Central memory CD8-positive, alpha-beta T cell (primary cell): Measurements from ENCODE around the gene KCNA4.
"Not testable (repeated sequence)": the region's sequence is repeated elsewhere in the genome, so short reads cannot be mapped to it uniquely, and the experiment has no call there.

ENCODE experiments used
- ATAC-seq: fragments of 150-1000 bp; cut with Tn5 transposase; replicated peaks from 2 replicates; pipeline ENCODE4 v1.10.0; 2022; ENCODE audit warnings: mild to moderate bottlenecking, moderate FRiP score, moderate number of reproducible peaks; ENCODE audit not compliant: poor library complexity, severe bottlenecking; ENCODE audit errors: extremely low read depth
- DNase-seq, 2 donors: peaks; one replicate each; pipeline ENCODE4 v3.0.0; 2021; ENCODE audit warnings: low spot score in 2 of 2
- H3K27ac Mint-ChIP-seq: one replicate; pipeline ENCODE4 v1.8.0; 2022; ENCODE audit warnings: low read depth, mild to moderate bottlenecking, moderate library complexity, mixed read lengths
- H3K27me3 Mint-ChIP-seq: one replicate; pipeline ENCODE4 v1.8.0; 2022; ENCODE audit warnings: mixed read lengths
- H3K36me3 Mint-ChIP-seq: one replicate; pipeline ENCODE4 v1.8.0; 2022; ENCODE audit warnings: mild to moderate bottlenecking, moderate library complexity, mixed read lengths; ENCODE audit not compliant: insufficient read depth
- H3K4me1 Mint-ChIP-seq: one replicate; pipeline ENCODE4 v1.8.0; 2022; ENCODE audit warnings: mixed read lengths
- H3K4me3 Mint-ChIP-seq: one replicate; pipeline ENCODE4 v1.8.0; 2022; ENCODE audit warnings: mild to moderate bottlenecking, moderate library complexity, mixed read lengths
- H3K9me3 Mint-ChIP-seq: one replicate; pipeline ENCODE4 v1.8.0; 2022; ENCODE audit warnings: mixed read lengths

Gene KCNA4

GRCh38 chr11:29984544-29984943 is 32.3 kb downstream of the KCNA4 start:
- Mint-ChIP-seq H3K27me3 (no peaks in the 10 kb centered on the region), H3K9me3 (peaks cover 5% of the 10 kb centered on the region), H3K4me1 (no peaks in the 10 kb centered on the region), H3K27ac (no peak overlapping the region), H3K36me3 (no peaks in the 10 kb centered on the region), H3K4me3 (no peak overlapping the region)
- DNase-seq, result no peak
- ATAC-seq, result no peak

DNA sequence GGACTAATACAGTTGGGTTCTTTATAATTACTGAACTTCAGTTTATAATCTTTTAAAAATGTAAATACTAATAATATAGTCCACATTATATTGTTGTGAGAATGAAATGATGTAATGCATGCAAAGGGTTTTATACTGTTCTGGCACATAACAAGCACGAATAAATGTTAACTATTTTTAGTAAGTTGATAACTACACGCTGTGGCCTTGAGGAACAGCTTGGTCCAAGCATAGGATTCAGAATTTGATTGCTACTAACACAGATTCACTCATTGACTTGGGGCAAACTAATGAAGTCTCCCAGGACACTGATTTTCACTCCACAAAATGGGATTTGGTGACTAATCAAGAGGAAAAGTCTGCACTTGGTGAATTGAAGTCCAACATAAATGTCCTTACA is 38.3 kb downstream of the KCNA4 start:
- H3K9me3 Mint-ChIP-seq, result peaks cover 28% of the 10 kb centered on the region

GRCh38 chr11:29975580-29975979 is 41.2 kb downstream of the KCNA4 start:
- not testable (repeated sequence) for H3K4me1 Mint-ChIP-seq, H3K27ac Mint-ChIP-seq, H3K36me3 Mint-ChIP-seq, DNase-seq, ATAC-seq, H3K4me3 Mint-ChIP-seq, H3K27me3 Mint-ChIP-seq
- H3K9me3 Mint-ChIP-seq, result peaks cover 29% of the 10 kb centered on the region

More for the DNA sequence above, 38.3 kb downstream of the KCNA4 start:
- no peaks in the 10 kb centered on the region for H3K36me3 Mint-ChIP-seq
- no peak for DNase-seq
- H3K27ac Mint-ChIP-seq, result no peak overlapping the region
- no peak for ATAC-seq
- no peak overlapping the region for H3K4me3 Mint-ChIP-seq
- H3K27me3 Mint-ChIP-seq, result no peaks in the 10 kb centered on the region
- no peaks in the 10 kb centered on the region for H3K4me1 Mint-ChIP-seq

DNA sequence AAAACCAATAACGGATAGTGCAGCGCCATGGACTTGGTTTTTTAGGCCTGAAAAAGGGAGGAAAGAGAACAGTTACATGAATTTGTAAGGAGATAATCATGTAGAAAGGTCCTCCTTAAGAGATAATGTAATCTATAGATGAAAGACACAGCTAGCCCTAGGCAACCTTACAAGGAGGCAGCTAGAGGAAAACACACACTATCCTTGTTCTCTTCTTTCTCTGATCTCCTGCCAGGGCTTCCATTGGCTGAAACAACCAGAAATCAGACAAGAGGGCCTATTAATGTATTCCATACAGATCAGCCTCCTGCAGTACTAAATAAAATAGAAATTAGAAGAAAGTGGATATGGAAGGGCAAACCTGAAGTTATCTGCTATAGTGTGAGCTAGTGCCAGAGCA is 53.0 kb downstream of the KCNA4 start:
- Mint-ChIP-seq H3K36me3 (no peaks in the 10 kb centered on the region), H3K27me3 (no peaks in the 10 kb centered on the region)

DNA sequence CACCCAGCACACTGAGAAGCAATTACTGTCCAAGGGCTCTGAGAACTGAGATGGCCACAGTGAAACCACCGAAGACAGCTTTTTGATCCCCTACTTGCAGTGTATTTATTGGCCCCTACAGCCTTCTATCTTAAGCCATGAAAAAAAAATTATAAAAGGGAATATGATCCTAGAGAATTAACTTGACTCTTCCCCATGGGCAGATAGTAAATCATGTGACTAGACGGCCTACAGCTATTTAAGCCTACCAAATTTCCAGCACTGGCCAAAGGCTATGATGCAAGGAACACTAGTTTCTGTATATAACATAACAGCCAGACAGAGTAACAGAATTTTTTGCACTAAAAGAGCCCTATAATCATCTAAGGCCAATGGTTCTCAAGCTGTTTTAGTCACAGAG is 53.8 kb downstream of the KCNA4 start:
- Mint-ChIP-seq H3K27ac (no peak overlapping the region), H3K9me3 (no peaks in the 10 kb centered on the region), H3K4me1 (no peaks in the 10 kb centered on the region), H3K4me3 (no peak overlapping the region), H3K36me3 (no peaks in the 10 kb centered on the region), H3K27me3 (no peaks in the 10 kb centered on the region)
- ATAC-seq (no peak), DNase-seq (no peak)

More for the DNA sequence above, 53.0 kb downstream of the KCNA4 start:
- no peak for DNase-seq
- ATAC-seq, result no peak
- Mint-ChIP-seq H3K9me3 (no peaks in the 10 kb centered on the region), H3K4me3 (no peak overlapping the region), H3K27ac (no peak overlapping the region), H3K4me1 (no peaks in the 10 kb centered on the region)

- no peak for DNase-seq
- H3K4me3 Mint-ChIP-seq, result no peak overlapping the region
- no peak for ATAC-seq
- H3K27me3 Mint-ChIP-seq, result no peaks in the 10 kb centered on the region
- no peaks in the 10 kb centered on the region for H3K9me3 Mint-ChIP-seq
- no peaks in the 10 kb centered on the region for H3K4me1 Mint-ChIP-seq
- no peak overlapping the region for H3K27ac Mint-ChIP-seq
- H3K36me3 Mint-ChIP-seq, result no peaks in the 10 kb centered on the region
These were observed 54.6 kb downstream of the KCNA4 start for GRCh38 chr11:29962243-29962642.
